ENCODE results near the gene SLC46A2. TPM values are rescaled to one million over a fixed set of nuclear protein-coding genes. Genes with fewer than 3 reads are reported as not detected.

Gene SLC46A2
- total RNA-seq, 1 experiment from 2014 or later: not detected

DNA sequence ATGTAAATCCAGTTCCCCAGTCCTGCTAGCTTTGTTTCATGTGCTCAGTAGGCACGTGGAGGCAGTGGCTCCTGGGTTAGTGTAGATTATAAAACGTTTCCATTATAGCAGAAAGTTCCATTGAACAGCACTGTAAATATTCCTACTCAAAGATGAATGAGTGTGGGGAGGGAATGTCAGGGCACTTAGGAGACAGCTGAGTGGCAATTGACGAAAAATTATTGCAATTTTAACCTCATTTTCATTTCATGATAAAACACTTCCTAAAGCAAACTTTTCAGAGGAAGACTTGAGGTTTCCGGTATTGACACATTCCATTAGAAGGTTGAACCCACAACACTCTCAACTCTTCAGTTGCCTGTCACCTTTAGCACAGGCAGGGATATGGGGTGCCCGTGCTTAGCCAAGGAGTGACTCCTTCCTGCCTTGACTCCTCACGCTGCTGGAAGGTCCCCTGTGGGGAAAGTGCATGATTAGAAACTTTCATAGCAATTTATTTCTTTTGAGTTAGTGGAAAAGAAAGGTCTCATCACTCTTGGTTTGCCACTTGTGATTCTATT lies 41.2 kb downstream of the SLC46A2 start:
- H4K20me1 ChIP-seq (ENCODE audit: insufficient read depth): no peaks in the 10 kb centered on the region
- H3K36me3 ChIP-seq (ENCODE audit: control insufficient read depth in 1 of 2, insufficient read depth in 2 of 2, low read length in 2 of 2): no peaks in the 10 kb centered on the region
- no peaks in the 10 kb centered on the region for H3K27me3 ChIP-seq (ENCODE audit: insufficient read depth, low read length)
- DNase-seq (ENCODE audit: low read depth, low spot score) (no peak), ATAC-seq (no peak)
- H3K4me2 ChIP-seq (ENCODE audit: low read length): no peak overlapping the region
- H3K27ac ChIP-seq (ENCODE audit: low read depth, low read length): no peak overlapping the region
- H3K9me2 ChIP-seq (ENCODE audit: insufficient read depth): no peaks in the 10 kb centered on the region
- H3K4me3 ChIP-seq (replicated peaks in 1 of 2; ENCODE audit: low read depth in 1 of 2, low read length in 2 of 2): no peak overlapping the region
- TF ChIP-seq REST (IDR thresholded peaks at IDR 0.05; ENCODE audit: low read depth) (no peak), YY1 (IDR thresholded peaks at IDR 0.05; ENCODE audit: extremely low read depth, insufficient replicate concordance, low read depth, low read length) (no peak), RAD21 (IDR thresholded peaks at IDR 0.05; ENCODE audit: low read depth) (no peak), ZNF274 (IDR thresholded peaks at IDR 0.05; ENCODE audit: low read depth, low read length) (no peak), JUND (IDR thresholded peaks at IDR 0.05) (no peak), ELF1 (IDR thresholded peaks at IDR 0.05; ENCODE audit: borderline replicate concordance, low read depth) (no peak), SP1 (IDR thresholded peaks at IDR 0.05; ENCODE audit: low read depth) (no peak), ZFX (IDR thresholded peaks at IDR 0.05) (no peak), CBX3 (IDR thresholded peaks at IDR 0.05; ENCODE audit: low read depth) (no peak), SRF (IDR thresholded peaks at IDR 0.05; ENCODE audit: low read depth) (no peak), EZH2phosphoT487 (IDR thresholded peaks at IDR 0.05; ENCODE audit: borderline replicate concordance) (no peak), POLR2AphosphoS5 (IDR thresholded peaks at IDR 0.05; ENCODE audit: low read depth, low read length) (no peak), CEBPB (IDR thresholded peaks at IDR 0.05; ENCODE audit: low read depth) (no peak), POLR2A (IDR thresholded peaks at IDR 0.05; ENCODE audit: borderline replicate concordance, extremely low read depth, insufficient read depth, insufficient read length) (no peak), EZH2 (IDR thresholded peaks at IDR 0.05) (no peak)
- TF ChIP-seq, protein P1, sequence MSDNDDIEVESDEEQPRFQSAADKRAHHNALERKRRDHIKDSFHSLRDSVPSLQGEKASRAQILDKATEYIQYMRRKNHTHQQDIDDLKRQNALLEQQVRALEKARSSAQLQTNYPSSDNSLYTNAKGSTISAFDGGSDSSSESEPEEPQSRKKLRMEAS (IDR thresholded peaks at IDR 0.05): no peak
- TF ChIP-seq, protein P2, sequence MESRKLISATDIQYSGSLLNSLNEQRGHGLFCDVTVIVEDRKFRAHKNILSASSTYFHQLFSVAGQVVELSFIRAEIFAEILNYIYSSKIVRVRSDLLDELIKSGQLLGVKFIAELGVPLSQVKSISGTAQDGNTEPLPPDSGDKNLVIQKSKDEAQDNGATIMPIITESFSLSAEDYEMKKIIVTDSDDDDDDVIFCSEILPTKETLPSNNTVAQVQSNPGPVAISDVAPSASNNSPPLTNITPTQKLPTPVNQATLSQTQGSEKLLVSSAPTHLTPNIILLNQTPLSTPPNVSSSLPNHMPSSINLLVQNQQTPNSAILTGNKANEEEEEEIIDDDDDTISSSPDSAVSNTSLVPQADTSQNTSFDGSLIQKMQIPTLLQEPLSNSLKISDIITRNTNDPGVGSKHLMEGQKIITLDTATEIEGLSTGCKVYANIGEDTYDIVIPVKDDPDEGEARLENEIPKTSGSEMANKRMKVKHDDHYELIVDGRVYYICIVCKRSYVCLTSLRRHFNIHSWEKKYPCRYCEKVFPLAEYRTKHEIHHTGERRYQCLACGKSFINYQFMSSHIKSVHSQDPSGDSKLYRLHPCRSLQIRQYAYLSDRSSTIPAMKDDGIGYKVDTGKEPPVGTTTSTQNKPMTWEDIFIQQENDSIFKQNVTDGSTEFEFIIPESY (IDR thresholded peaks at IDR 0.05; ENCODE audit: extremely low read depth, insufficient replicate concordance, low read length): no peak
- no peaks in the 10 kb centered on the region for H3K9me3 ChIP-seq (ENCODE audit: control insufficient read depth in 1 of 2, insufficient read depth in 1 of 2, low read depth in 1 of 2, low read length in 2 of 2)
- peaks cover 0 to 7% of the 10 kb centered on the region in 2 experiments; a peak in 2 of 4 replicates for H3K4me1 ChIP-seq (ENCODE audit: control insufficient read depth in 1 of 2, insufficient read depth in 2 of 2, low read length in 2 of 2)
- no peak overlapping the region for H2AFZ ChIP-seq (ENCODE audit: low read depth, low read length, poor library complexity, severe bottlenecking)
- POLR2A ChIA-PET: no interaction called here
- intact Hi-C loops (cut with micrococcal nuclease): loop anchor here (5.0 kb wide), 1 partner anchor 263 kb away; no protein-coding TSS in a partner anchor
- CTCF ChIA-PET: no interaction called here
- no peaks in the 10 kb centered on the region for H3K79me2 ChIP-seq (ENCODE audit: insufficient read depth, low read length)
- H3K9ac ChIP-seq (ENCODE audit: low read length): no peak overlapping the region
- RAD21 ChIA-PET (ENCODE audit: low non-redundant PET in 1 of 2, low total read pairs in 2 of 2, uncharacterized antibody in 2 of 2, unreplicated experiment in 2 of 2): no interaction called here
- BruUV-seq (replicated peaks): no TSS peak

Data from HCT116 (cell line).